OCI-LY3 (cell line): Measurements from ENCODE around the gene MMP17.

Source experiments
- CTCF ChIP-seq: fragments of 200-600, 300-600 bp; sonication (generic); IDR thresholded peaks from 2 replicates; pipeline ENCODE4 v1.5.1; 2014; ENCODE audit warnings: antibody characterized with exemption, low read length, low read depth
- EZH2phosphoT487 ChIP-seq: fragments of 200-600 bp; shearing (Covaris generic); IDR thresholded peaks from 2 replicates; pipeline ENCODE4 v1.6.1; 2018; ENCODE audit warnings: antibody characterized with exemption, mixed run types, low read depth

- TF ChIP-seq CTCF = no peak
- no peak for TF ChIP-seq EZH2phosphoT487
Observed at GRCh38 chr12:131872154-131873051, 44.2 kb downstream of the MMP17 start.
